Bone marrow (tissue), 2 donors: Measurements from ENCODE around the gene GPX4.
"Not testable (repeated sequence)": the region's sequence is repeated elsewhere in the genome, so short reads cannot be mapped to it uniquely, and the experiment has no call there.

Experiments used
- DNase-seq, 2 donors: peaks; one replicate each; lab custom pipeline; 2025; lab: John Stamatoyannopoulos, UW

The GPX4 gene

GRCh38 chr19:1113986-1114483, 10.2 kb downstream of the GPX4 start:
- DNase-seq: no peak

- not testable (repeated sequence) for DNase-seq
These were observed 10.9 kb downstream of the GPX4 start for GRCh38 chr19:1114728-1115127.

- no peak for DNase-seq
These were observed 12.0 kb downstream of the GPX4 start for GRCh38 chr19:1115646-1116420.

- DNase-seq: no peak
These were observed 13.2 kb downstream of the GPX4 start for GRCh38 chr19:1116726-1117581.

- DNase-seq: no peak
These were observed 13.9 kb downstream of the GPX4 start for GRCh38 chr19:1117654-1118053.

- no peak for DNase-seq
These were observed 15.2 kb downstream of the GPX4 start for GRCh38 chr19:1118999-1119398.

- DNase-seq: no peak
These were observed 15.9 kb downstream of the GPX4 start for GRCh38 chr19:1119475-1120217.

GRCh38 chr19:1121395-1121794, 17.6 kb downstream of the GPX4 start:
- DNase-seq: no peak

GRCh38 chr19:1122021-1122971, 18.5 kb downstream of the GPX4 start:
- no peak for DNase-seq

- DNase-seq: peak in 1 of 2 donors; percentile 62
These were observed 19.2 kb downstream of the GPX4 start for GRCh38 chr19:1122972-1123363.

GRCh38 chr19:1123381-1123780, 19.6 kb downstream of the GPX4 start:
- no peak for DNase-seq

- DNase-seq: no peak
These were observed 20.3 kb downstream of the GPX4 start for GRCh38 chr19:1123885-1124677.

GRCh38 chr19:1125601-1126467, 22.0 kb downstream of the GPX4 start:
- DNase-seq: peak in 1 of 2 donors; percentile 8

- DNase-seq: no peak
These were observed 23.4 kb downstream of the GPX4 start for GRCh38 chr19:1126984-1127760.

GRCh38 chr19:1128106-1128505, 24.3 kb downstream of the GPX4 start:
- DNase-seq: no peak

GRCh38 chr19:1129084-1129483, 25.3 kb downstream of the GPX4 start:
- DNase-seq: not testable (repeated sequence)

- DNase-seq: no peak
These were observed 25.7 kb downstream of the GPX4 start for GRCh38 chr19:1129535-1129934.
